GM19043 (cell line): ENCODE measurements around the gene NAP1L5.

Experiments
- ATAC-seq: cut with Tn5 transposase; IDR thresholded peaks from one replicate; pipeline ENCODE4 v1.9.1; 2021; ENCODE audit warnings: low read depth; ENCODE audit not compliant: unreplicated experiment

Gene NAP1L5, protein sequence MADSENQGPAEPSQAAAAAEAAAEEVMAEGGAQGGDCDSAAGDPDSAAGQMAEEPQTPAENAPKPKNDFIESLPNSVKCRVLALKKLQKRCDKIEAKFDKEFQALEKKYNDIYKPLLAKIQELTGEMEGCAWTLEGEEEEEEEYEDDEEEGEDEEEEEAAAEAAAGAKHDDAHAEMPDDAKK

DNA sequence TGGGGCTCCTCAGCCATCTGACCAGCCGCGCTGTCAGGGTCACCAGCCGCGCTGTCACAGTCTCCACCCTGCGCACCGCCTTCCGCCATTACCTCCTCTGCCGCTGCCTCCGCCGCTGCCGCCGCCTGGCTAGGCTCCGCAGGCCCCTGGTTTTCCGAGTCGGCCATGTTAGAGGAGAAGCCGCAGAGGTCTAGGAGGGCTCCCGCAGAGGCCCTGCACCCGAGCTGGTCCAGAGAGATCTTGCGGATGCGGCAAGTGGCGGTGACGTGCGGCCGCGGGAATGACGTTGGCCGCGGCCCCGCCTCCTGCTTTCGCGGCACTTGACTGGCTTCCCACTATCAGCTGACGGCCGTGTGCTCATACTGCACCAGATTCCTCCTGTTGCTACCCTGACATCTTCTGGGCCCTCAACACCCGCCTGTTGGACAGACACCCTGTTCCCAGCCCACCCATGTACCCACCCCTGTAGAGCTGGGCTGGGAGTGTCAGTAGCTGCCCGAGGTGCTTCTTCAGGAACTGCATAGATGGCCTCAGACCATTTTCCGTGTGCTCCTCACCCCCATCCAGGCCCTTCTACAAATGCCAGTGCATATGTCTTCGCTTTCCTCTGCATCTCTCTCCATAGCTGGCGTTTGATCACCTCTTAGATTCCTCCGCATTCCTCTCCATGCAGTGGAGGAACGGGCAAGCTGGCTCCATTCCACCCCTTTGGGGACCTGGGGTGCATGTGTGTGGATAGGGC lies at the start of gene NAP1L5:
NAP1L5 (minus strand) TSS at position 242 of the 742 bp plus-strand sequence; CDS start at position 167, 75 bp downstream.
- peak; percentile 90 for ATAC-seq

DNA sequence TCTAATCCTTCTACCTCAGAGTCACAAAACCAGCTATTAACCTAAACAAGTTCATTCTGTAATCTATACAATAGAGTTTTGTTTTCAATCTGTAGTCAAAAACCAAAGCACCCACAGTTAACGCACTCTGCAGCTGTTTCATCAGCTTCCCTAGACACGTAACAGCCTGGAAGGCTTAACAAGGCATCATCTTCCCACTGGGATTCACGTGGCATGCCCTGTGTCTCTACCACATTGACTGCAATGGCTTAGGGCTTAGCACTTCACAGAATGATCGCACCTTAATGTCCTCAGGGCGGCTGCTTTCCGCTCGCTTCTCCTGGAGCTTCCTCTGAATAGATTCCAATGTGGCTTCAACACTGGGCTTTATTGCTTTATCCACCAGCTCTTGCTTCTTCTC lies 49.7 kb upstream of the NAP1L5 start:
- ATAC-seq = no peak

DNA sequence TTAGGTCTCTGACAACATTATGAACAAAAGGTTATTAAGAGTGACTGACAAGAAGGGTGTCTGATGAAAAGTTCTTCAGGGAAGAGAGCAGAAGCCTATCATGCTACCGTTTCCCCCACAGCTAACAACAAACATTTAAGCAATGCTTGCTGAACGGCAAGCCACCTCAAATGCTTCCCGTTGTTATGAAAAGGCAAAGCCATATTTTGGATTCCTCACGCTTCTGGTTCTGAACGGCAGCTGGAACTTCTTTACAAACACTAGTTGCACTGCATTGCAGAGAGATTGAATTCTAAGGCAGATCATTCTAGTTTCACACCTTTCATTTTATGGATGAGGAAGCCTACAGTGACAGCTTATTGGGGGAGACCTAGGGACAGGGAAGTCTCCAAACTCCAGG lies 48.6 kb upstream of the NAP1L5 start:
- ATAC-seq = no peak

DNA sequence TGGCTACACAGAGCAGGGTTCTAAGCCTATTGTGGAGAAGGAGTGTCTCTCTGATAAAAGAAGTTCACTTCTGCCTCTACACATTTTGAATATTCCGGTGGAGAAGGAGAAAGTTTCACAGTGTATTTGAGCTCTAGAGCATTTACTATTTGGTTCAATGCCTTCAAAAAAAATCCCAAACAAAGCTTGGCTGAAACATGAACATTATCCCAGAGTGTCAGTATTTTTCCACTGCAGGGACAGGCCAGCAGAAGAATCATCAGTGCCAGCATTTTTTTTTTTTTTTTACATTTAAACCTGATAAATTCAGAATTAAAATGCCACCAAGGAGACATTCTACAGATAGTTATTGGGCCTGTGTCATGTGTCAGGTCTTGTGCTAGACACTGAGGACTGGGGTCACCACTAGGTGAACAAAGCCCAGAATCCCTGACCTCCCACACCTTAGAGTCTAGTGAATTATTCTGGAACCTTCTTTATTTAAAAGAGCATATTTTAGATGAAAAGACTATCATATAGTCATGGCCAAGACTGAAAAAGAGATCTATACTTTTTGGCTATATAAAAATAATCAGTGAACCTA lies 48.0 kb upstream of the NAP1L5 start:
- ATAC-seq = no peak

DNA sequence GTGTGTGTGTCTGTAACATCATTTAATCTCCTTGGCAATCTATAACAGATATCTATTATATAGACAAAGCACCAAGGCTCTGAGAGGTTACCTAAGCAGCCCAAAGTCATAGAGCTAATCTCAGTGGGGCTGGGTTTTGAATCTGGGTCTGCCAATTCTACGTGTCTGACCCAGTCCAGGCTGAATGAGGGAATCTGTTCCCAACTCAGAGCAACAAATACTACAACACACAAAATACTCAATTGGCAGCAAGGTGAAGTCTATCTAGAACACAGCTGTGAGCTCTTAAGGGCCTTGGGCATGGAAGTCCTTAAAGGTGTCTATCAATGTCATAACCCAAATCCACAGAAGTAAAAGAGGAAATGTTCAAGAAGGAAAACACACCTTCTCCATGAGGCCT lies 47.5 kb upstream of the NAP1L5 start:
- ATAC-seq = no peak

DNA sequence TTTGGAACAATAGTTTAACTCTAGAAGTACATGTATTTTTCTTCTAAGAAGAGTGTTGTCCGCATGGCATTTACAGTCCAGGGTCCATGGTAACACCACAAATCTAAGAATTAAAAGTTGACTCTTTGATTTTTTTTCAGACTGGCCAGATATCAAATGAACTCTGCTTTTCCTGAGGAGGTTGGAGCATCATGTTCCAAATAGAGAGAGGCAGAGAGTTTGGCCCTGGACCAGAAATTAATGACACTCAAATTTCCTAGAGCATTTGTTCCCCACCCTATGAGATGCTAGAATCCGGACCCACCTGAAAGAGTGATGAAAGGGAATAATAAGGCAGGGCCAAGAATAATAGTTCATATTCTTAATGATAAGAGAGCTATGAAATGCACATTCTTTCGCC lies 47.0 kb upstream of the NAP1L5 start:
- ATAC-seq = no peak

DNA sequence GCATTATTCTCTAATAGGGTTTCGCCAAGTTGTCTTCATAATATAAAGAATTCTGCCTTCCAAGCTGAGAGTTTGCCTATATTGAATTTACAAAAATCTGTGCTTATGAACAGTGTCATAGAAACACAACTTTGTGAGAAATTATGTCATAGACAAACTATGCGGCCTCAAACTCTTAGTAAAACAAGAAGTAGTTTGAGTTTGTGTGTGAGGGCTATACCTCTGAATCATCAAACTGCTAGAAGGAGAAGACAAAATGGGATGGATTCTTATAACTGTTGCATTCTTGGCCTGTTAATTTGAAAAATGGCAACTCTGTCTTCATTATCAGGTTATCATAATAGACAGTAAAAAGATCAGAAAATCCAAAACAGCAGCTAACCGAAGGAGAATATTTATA lies 46.1 kb upstream of the NAP1L5 start:
- no peak for ATAC-seq

DNA sequence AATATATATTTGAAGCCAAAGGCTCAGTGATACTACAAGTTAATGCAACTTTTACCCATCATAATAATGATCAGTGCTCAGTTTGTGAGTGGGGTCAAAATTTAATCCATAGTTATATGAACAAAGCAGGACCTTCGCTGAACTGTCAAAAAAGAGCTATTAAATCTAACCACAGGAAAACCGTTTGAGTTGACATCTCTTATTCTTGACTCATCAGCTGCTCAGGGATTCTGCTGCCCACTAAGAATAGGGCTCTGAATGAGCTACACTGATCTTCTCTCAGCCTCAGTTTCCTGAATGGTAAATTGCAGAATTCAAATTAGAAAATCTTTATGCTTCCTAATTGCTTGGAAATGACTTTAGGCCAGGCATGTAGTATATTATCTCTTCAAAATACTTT lies 44.9 kb upstream of the NAP1L5 start:
- no peak for ATAC-seq

DNA sequence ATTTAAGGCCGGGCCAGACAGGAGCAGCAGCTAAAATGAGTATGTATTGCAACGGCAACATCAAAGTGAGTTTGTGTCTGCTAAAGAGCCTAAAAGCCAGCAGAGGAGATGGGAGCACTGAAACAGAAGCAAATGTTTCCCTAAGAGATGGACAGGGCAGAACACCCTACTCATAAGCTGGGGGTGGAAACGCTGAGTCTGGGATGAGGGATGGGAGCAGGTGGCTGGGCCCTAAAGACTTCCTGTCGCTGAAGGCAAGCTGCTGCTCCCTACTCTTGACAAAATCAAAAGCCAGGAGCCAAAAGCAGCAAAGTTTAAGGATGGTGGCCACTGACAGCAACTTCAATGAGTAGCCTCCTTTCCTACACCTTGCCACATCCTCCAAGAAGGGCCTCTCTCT lies 40.6 kb upstream of the NAP1L5 start:
- no peak for ATAC-seq

DNA sequence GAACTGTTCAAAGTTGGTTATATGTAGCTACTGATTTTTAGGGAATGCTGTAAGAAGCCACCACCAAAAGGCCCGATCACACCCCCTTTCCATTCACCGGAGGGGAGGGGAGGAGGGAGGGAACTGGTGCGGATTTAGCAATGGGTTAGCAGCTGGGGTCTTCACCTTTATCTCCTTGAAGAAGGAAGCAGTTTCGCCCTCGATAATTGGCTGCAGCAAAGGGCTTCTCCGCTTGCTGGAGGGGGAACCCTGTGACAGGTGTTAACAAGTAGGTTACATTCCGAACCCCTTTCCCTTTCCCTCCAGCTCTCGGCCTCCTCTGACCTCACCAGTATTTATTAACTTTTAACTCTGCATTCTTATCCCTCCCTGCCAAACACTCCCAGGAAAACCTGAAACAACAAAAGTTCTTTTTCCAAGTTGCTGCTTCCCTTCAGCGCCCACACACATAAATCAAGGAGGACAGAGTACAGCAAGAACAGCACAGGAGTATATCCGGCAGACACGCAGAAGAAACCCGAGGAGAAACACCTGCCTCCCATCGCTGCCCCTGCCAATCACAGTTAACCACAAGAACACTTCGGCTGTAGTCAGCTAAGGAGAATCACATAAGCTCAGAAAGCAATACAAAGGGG lies 39.8 kb upstream of the NAP1L5 start:
- peak; percentile 97 for ATAC-seq

DNA sequence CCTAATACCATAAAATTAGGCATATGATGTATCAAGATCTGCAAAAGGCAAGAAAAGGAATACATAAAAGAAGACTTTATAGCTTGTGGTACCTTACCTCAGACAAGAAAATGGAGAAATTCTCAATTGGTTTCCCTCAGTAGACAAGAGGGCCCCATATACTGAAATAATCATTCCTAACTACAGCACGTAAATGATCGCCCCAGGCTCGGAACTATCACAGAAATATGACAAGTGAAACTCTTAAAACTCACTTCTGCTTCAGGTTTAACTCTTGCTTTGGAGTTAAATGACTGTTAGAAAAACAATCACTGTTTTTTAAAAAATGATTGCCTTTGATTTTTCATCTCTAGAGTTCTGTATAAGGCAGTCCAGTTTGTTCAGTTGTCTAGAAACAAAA lies 38.6 kb upstream of the NAP1L5 start:
- no peak for ATAC-seq

DNA sequence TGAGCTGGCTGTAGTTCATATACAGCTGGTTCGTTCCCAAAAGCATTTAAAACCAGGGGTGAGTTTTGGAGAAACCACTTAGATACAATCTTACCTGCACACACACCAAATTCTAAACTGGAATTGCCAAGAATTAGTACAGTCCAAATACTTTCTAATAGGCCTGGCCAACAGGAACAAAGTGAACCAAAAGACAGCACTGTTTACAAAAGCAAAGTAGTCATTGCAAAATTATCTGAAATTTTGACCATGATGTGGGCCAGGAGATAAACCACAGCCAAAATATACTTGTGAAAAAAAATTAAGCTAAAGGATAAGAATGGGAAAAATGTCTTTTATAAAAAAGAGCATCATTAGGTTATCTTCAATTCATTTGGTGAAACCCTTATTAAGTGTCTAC lies 37.9 kb upstream of the NAP1L5 start:
- no peak for ATAC-seq

DNA sequence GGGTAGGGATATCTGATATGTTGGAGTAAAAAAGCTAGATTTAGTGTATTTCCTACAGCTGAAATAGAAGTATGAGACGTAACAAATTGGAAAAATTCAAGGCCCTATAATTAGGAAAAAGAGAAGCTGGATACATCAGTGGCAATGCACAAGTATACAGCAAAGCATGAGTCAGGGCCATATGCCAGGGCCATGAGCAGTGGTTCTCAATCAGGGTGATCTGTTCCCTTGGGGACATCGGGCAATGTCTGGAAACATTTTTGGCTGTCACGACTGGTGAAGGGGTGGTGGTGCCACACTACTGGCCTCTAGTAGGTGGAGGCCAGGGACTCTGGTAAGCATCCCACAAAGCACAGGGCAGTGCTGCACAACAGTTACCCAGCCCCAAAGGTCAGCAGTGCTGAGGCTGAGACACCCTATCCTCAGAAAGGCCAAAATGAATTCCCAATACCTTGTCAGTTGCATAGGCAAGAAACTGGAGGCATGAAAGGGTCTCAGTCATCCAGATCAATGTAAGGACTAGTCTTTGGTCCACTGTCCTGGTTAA lies 36.8 kb upstream of the NAP1L5 start:
- no peak for ATAC-seq

DNA sequence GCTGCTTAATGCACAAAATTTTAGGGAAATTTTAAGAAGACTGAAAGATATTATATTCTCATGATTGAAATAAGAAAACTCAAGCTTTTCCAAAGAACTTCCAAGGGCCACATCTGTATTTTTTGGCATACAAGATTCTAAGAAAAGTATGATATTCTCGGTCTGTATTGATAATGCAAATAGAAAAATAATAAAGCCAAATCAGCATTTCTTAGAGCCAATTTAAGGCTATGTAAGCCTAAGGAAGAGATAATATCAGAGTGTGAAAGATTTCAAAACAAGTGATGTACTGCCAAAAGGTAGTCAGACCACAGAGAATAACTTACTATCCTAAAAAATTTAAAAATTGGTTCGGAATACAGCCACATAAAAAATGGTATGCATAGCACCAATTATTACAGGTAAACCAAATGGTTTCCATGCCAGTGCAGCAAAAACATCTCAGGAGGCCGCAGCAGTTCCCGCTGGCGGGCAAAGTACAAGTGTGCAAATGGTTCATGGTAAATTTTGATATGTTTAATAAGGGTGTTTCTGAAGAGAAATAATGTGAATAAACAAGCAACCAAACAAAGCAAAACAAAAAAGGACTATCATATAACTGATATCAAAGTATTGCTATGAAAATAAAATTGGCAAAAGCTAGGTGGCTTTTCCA lies 35.2 kb upstream of the NAP1L5 start:
- ATAC-seq = no peak

DNA sequence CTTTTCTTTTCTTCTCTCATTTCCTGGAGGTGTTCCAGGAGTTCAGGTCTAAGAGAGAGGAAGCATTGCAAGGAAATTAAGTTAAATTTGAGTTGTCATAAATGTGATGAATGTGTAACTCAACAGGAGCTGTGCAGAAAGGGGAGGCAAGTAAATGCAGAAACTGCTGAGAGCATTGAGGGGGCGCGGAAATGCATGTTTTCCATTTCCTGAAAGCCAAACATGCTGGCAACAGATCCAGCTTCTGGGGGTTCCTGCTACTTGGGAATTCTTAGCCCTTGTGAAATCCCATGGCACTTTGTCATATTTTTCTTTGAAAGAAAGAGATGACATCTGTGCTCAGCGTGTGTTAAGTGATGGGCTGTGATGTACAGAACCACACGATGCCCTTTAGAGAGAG lies 33.8 kb upstream of the NAP1L5 start:
- ATAC-seq = no peak

DNA sequence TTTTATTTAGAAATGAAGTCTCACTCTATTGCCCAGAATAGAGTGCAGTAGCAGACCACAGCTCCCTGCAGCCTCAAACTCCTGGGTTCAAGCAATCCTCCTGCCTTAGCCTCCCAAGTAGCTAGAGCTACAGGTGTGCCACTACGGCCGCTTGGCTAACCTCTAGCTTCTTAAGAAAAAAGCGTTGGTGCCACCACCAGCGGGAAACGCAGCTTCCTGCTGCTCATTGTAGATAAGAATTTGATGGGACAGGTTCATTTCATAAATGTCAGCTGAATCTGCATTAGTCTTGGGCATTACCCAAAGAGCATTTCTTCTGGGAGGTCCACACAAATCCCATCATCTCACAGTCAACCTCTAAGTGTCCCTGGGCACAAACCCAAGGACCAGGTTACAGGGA lies 33.2 kb upstream of the NAP1L5 start:
- ATAC-seq = no peak

DNA sequence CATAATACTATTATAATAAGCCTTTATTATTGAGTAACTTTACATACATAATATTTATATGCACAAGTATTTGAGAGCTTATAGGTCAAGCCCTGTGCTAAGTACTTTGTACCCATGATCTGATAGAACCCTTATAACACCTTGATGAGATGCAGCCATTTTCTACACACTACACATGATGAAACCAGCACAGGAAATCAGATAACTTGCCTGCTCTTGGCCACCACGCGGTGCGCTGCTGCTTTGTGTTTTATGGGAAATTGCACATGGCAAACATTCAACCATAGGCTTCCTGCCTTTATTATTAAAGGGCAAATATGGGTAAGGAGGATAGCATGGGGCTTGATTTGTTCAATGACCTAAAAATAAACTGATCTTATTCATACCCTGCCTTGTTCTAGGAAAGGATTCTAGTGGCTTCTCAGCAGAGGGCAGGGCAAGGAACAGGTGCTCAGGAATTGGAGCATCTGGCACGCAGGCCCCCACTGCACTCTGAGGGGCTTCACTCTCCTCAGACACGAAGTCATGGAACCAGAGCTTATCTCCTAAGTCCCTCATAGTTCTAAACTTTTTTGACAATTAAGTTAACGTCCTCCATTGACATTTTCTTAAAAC lies 31.6 kb upstream of the NAP1L5 start:
- ATAC-seq = no peak

DNA sequence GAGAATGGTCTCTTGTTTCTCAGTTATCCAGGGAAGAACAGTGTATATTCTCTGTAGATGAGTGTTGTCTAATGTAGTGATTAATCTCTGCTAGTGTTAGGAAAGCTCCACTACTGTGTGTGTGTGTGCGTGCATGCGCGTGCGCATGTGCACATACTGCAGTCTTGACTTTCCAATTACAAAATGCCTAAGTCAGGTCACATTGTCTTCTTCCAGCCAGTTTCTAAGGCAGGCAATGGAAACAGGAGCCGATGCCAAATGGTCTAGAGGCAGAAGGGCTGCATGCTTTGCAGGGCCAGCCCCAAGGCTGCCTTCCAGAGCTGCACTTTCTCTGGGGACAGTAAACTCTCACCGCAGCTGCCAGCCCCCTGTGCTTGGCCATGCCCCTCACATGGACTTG lies 30.5 kb upstream of the NAP1L5 start:
- no peak for ATAC-seq

DNA sequence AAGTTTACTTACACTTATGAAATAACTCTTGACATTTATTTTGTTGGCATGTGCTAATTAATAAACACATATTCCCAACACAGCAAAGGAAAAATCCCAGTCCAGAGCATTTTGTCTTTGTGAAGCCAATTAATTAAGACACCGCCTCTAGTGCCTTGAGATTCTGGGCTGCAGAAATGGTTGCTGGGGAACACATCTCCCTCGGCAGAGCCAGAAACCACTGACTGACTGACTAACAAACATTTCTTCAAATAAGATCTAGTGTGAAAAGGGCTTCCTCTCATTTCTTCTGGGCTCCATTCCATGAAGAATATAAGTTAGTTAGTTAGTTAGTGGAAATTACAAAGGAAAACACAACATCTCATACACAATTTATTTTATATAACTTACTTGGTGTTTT lies 28.4 kb upstream of the NAP1L5 start:
- no peak for ATAC-seq

DNA sequence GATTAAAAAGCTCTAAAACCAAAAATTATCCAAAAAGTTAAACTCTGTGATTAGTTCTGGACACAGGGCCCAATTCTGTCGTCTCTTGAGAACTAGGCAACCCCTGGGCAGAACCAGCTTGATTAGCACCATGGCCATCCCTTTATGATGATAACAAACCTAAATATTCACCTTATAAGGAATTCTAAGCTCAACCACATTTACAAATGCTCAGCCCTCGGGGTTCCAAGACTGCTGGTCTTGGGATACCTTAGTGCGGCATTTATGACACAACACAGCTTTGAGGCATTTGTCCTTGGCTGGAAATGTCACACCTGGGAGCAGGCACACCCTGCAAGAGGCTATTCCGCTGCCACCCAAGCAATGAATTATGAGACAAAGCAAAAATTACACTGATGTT lies 27.5 kb upstream of the NAP1L5 start:
- no peak for ATAC-seq

DNA sequence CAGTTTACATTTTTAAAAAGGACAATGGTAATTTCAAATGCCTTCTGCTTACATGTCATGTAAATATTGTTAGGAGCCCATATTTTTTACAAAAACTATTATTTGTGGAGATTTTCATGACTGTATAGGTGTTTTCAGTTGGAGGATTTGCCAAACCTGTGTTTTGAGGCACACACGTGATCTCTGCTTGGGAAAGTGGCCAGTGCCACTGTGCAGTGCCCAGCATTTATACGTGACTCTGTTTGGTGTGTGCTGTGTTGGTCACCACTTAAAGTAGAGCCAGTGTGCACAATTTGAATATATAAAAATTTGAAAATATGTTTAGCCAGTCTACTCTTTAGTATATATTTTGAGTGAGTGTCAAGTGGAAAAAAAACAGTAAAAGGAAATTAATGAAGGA lies 26.8 kb upstream of the NAP1L5 start:
- ATAC-seq = no peak
